Adipose tissue (tissue), 3 donors: Measurements from ENCODE around the gene OVCA2. TPM values are rescaled to one million over a fixed set of nuclear protein-coding genes. Genes with fewer than 3 reads are reported as not detected.
"Not testable (repeated sequence)": the region's sequence is repeated elsewhere in the genome, so short reads cannot be mapped to it uniquely, and the experiment has no call there.

Source experiments
- H3K27ac ChIP-seq: one replicate; pipeline ENCODE4 v1.5.1; 2013; ENCODE audit warnings: low read depth, low read length
- WGBS, 3 donors: extraction: QIAGEN DNeasy Blood & Tissue Kit; methylation state at CpG; one replicate each; pipeline ENCODE4 v1.1.7; 2013; 5-methylcytosine and 5-hydroxymethylcytosine counted together
- polyA plus RNA-seq, 3 donors: library from polyadenylated mRNA; stranded (reverse); fragments of 200-250 nt; gene quantifications; one replicate each; pipeline ENCODE4 v1.2.3, GENCODE V29; 2013
- donor health status: healthy with polysubstance abuse.
- donor health status: Bipolar disorder and iron deficiency.
- donor health status: healthy.

Gene OVCA2
- polyA plus RNA-seq, 3 donors: 30.9 to 40.7 (median 38.7) TPM

DNA sequence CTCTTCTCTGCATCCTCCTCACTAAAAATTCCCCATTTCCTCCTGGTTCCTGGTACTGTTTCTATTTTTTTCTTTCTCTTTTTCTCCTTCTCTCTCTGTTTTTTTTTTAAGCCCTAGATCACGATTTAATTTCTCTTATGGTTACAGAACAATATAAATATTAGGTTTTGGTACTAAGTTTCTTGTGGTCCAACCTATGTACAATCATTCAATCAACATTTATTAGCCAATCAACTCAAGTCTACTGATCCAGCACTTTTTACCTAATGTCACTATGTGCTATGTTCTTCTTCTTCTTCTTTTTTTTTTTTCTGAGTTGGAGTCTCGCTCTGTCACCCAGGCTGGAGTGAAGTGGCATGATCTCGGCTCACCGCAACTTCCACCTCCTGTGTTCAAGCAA, 29.3 kb upstream of the OVCA2 start:
- no peak overlapping the region for H3K27ac ChIP-seq
- WGBS, 3 donors: 89 to 90% (median 89%) methylated on average over 4 of the region's 4 CpGs

DNA sequence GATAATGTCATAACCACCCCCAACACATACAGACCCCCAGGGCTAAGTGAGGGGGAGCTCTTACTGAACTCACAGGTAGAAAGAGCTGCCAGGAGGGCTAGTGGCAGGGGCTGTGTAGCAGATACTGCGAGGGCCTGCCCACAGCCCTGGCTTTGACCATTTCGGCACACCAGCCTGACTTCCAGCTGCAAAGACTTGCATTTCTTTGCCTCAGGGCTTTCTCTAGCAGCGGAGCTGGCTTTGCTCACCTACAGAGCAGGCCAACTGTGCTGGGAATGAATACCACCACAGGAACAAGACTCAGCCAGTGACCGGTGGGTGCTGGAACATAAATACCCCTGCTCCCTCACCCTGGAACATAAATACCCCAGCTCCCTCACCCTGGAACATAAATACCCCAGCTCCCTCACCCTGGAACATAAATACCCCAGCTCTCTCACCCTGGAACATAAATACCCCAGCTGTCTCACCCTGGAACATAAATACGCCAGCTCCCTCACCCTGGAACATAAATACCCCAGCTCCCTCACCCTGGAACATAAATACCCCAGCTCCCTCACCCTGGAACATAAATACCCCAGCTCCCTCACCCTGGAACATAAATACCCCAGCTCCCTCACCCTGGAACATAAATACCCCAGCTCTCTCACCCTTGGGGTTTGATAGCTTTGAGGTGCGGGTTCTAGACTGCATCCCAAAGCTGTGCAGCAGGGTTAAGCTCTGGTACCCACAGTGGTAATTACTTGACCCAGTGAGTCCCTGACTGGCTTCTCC, 28.4 kb upstream of the OVCA2 start:
- 93 to 96% (median 95%) methylated on average over 5 to 6 of the region's 6 CpGs for WGBS, 3 donors
- not testable (repeated sequence) for H3K27ac ChIP-seq

DNA sequence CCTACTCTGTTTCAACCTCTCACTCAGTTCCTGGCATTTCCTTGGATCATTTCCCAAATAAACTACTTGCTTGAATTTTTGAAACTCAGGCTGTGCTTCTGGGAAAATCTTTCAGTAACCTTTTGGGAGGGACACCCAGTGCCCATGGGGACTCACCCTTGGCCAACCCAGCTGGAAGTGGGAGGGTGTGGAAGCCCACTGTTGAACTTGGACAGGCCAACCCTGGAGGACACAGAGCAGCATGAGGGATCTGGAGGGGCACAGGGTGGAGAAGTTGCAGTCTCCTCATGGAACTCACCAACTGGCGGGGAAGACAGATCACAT, 27.9 kb upstream of the OVCA2 start:
- no peak overlapping the region for H3K27ac ChIP-seq
- 89 to 93% (median 89%) methylated on average over 1 of the region's 1 CpG for WGBS, 3 donors

DNA sequence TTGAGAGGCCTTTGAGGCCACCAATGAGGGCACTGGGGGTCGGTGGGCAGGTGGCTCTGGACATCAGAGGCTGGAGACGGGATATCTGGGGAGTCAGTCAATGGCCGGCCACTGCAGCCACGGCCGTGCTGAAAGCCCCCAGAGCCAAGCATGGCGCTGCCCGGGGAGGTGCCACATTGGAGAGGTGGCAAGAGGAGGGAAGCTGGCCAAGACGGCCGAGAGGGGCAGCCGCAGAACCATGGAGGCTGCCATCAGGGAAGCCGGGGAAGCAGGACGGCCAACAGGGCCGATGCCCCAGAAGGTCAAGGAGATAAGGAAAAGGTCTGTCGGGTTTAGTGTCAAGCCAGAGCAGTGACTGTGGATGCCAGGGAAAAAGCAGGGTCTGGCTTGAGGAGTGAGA, 26.5 kb upstream of the OVCA2 start:
- no peak overlapping the region for H3K27ac ChIP-seq
- 82 to 92% (median 91%) methylated on average over 14 of the region's 14 CpGs for WGBS, 3 donors

DNA sequence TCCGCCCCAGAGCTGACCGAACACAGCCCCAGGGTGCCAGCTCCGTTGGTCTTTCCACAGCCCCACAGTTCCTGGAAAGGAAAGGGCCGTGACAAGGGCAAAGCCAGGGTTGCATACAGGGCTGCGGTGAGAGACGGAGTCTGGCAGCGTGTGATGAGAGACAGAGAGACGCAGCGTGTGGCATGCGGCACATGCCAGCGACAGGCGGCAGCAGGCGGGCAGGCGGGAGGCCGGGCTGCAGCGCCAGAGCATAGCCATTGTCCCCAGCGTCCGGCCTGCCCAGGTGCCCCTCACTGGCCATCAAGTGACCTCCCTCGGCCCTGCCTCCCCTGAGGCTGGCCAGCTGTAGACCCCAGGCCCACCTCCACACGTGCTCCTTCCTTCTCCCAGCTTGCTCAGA, 25.3 kb upstream of the OVCA2 start:
- 85 to 90% (median 88%) methylated on average over 15 to 20 of the region's 20 CpGs for WGBS, 3 donors
- no peak overlapping the region for H3K27ac ChIP-seq

DNA sequence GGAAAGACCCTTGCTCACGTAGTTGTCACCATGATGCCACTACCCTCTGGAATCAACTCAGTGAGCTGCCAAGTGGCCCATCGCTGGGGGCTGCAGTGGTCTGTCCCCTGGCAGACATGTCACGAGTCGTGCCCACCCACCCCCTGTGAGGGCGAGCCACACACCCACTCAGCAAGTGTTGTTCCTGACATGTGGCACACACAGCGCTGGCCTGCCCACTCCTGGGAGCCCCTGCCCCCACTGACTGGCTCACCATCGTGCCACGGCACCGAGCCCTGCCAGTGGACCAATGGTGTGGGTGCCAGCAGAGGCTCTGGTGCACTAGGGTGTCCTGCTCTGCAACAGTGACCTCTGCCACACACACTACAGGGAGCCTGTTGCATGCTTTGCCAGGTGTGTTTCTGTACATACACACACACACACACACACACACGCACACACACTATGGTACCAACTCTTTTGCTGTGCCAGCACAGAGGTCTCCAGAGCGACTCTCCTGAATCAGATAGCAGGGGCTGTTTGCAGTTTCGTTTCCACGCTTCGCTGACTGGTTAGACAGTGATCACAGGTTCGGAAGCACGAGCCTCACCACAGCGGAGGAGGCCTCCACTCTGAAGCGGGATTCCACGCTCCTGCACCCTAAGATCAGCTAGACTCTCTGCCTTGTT, 24.4 kb upstream of the OVCA2 start:
- WGBS, 3 donors: 85 to 91% (median 88%) methylated on average over 19 of the region's 19 CpGs
- no peak overlapping the region for H3K27ac ChIP-seq

DNA sequence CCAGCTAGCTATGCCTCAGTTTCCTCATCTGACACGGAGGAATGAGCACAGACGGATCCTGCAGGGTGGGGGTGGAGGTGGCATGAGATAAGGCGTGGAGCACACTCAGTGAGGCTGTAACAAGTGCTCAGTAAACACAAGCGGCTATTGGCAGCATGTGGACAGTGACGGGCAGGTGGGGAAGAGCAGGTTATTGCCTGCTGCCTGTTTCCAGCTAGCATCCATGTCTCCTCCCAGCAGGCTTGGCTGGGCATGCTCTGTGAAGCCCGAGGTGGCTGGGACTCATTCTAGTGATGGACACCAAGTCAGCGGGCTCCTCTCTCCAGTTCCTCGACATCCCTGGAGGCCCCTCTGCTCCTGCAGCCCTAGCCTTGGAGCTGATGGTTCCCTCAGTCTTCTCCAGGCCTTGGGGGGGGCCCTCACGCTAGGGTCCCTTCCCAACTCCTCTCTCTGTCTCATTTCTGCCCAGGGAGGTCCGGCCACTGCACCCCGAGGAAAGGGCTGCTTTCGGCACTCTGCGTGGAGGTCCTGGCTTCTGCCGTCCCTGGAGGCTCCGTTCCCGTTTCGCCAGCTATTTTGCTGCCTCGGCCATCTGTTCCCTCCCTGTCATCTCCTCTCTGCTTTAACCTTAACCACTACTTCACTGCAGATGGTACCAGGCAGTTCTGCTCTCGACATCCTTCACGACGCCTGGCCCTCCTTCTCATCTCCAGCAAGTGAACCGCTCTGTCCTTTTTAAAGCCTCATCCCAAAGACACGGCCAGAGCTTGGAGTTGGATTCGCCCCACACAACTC, 22.9 kb upstream of the OVCA2 start:
- WGBS, 3 donors: 73 to 83% (median 76%) methylated on average over 23 to 24 of the region's 24 CpGs
- no peak overlapping the region for H3K27ac ChIP-seq

DNA sequence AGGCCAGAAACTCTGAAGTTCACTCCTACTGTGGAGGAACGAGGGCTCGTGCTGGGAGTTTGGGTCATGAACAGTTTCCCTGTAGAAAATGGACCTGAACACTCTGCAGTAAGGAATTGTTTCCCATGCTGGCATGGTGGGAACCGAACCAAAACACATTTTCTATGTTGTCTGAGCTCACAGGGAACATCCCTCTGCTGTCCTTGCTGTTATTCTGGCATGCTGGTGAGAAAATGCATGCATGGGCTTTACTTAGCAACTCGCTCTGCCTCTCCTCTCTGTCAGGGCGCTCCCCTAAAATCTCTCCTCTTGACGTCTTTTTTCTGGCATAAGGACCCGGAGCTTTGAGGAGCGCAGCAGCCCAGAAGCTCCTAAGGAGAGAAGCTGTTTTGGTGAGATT, 22.1 kb upstream of the OVCA2 start:
- no peak overlapping the region for H3K27ac ChIP-seq
- 77 to 87% (median 80%) methylated on average over 8 of the region's 8 CpGs for WGBS, 3 donors

DNA sequence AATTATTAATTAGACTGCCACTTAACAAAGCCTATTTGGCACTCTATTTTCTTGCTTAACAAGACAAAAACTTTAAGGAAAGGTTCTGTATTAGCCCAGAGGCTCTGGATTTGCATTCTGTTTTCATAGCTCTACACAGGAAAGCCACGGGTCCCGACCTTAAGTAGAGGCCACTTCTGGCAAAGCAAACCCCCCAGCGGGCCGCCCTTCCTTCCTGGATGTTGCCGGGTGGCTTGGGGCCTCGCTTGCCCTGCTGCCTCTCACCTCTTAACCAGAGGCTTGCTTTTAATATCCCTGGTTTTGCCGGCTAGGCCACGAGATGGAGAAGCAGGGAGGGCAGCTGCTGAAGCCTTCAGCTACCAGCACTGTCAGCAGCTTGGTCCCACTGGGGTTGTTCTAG, 21.1 kb upstream of the OVCA2 start:
- WGBS, 3 donors: 29 to 71% (median 34%) methylated on average over 8 of the region's 8 CpGs
- no peak overlapping the region for H3K27ac ChIP-seq

DNA sequence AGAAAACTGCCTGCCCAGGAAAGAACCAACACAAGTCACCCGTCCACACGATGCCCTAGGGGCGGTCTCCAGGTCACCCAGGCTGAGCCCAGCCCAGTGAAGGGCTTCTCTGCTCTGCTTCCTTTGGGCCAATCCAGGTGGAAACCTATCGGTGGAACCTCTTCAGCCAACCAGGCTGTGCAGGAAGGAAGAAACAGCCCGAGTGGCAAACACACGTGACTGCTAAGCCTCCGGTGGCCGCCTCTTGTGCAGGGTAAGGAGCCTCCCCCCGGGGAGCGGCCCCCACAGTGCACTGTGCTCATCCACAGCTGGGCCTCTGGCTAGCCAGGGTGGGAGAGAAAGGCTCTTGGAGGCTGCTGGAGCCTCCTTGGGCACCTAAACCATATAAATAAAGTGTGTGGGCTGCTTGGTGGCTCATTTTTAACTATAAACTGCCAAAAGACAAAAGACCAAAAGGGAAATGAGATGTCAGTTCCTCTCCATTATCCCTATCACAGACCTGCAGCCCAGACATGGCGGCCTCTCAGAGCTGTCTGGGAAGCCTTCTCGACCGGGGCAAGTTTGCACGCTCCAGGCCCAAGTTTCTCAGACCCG, 19.1 kb upstream of the OVCA2 start:
- H3K27ac ChIP-seq: no peak overlapping the region
- 54 to 82% (median 56%) methylated on average over 15 of the region's 15 CpGs for WGBS, 3 donors

DNA sequence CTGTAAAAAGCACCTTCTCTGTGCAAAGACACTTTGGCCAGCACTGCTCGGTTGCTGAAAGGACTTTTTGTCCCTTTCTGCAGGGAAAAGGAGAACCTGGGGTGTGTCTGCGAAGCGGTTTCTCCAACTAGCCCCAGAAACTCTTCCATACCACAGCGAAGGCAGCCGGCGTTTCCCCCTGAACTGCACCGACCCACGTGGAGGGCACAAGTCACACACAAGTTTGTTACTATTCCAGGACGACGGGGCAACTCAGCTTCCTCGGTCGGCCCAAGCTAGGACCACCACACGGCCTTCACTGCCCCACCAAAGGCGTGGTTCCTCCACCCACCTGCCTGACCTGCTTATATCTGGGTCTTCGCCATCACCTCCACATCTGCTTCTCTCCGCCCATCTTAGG, 18.6 kb upstream of the OVCA2 start:
- 51 to 63% (median 56%) methylated on average over 16 of the region's 16 CpGs for WGBS, 3 donors
- no peak overlapping the region for H3K27ac ChIP-seq

DNA sequence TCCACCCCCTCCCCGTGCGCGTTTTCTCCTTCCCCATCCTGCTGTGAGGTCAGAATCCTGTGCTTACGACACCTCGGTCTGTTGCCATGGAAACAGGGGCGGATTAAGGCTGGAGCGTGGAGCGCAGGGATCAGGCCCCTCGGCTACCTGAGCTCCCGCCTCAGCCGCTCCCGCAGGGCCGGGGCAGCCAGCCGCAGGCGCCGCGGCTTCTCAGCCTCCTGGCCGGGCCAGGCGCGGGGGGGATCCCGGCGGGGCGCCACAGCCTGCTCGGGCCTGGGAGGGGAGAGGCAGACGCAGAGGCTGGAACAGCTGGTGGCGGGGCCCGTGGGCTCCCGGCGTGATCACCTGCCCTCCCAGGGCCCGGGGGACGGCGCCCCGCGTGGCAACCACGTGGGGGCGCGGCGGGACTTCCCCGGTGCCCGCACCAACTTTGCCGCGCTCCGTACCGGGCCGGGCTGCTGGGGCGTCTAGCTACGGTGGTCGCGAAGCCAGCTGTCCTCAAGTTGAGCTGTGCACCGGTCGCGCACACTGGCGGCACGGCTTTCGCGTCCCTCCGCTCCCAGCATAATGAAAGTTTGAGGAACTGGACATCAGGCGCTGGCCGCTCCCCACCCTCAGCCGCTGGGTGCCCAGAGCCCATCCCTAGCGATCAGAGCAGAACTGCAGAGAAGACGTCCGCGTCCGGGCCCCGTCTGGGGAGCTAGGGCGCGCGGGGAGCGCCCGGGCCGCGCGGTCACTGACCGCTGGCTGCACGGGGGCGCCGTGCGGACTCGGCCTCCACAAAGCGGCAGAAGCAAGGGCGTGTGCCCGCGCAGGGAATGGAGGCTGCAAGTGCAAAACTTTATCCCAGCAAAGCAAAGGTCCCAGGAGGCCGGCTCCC, 17.9 kb upstream of the OVCA2 start:
- H3K27ac ChIP-seq: no peak overlapping the region
- 1 to 2% (median 2%) methylated on average over 58 to 85 of the region's 85 CpGs for WGBS, 3 donors

DNA sequence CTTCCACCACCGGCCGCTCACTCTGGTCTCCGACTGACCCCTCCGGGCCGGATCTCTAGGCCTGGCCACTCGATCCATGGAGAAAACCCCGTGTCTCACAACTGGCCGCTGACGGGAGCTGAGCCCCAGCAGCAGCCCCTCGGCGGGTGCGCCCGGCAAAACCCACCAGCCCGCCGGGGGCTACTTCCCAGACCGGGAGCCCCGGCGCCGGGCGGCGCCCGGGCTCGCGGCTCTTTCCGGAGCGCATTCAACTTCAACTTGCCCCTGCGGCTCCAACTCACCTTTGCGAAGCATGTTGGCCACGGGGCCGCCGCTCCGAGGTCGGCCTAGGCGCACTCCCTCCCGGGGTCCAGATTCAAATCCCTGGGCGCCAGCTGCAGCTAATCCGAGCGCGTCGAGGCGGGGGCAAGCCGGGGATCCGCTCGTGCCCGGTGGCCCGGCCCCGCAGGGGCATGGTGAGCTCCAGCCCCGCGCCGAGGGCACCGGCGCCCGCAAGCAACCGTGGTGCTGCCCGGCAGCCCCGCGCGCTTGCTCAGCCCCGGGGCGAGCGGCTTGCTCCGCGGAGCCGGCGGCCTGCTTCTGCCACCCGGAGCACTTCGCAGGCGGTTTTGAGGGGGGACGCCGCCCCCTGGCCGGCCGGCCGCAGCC, 17.1 kb upstream of the OVCA2 start:
- no peak overlapping the region for H3K27ac ChIP-seq
- WGBS, 3 donors: 0 to 1% (median 1%) methylated on average over 63 to 73 of the region's 73 CpGs

DNA sequence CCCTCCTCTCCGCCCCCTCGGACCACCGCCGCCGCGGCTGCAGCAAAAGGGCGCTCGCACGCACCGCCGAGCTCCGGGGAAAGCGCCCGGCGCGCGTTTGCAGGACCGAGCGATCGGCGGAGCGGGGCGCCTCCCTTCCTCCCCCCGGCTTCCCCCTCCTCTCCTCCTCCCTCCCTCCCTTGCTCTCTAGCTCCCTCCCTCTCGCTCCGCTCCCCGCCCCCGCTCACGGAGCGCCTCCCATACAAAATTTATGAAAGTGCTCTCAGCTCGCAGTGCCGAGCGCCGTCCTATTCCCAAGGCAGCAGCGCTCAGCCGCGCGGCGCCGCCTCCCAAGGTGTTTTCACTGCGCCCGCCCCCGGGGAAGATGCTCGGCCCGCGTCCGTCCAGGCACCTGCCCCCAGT, 16.6 kb upstream of the OVCA2 start, which contains the start of gene RTN4RL1:
Gene RTN4RL1 (minus strand): TSS at position 115 of the 402 bp plus-strand sequence. CDS start 469 bp downstream, outside the sequence.
- no peak within 1 kb of the TSS for H3K27ac ChIP-seq
- WGBS, 3 donors: 0 to 1% (median 1%) methylated on average over 27 to 47 of the region's 47 CpGs

DNA sequence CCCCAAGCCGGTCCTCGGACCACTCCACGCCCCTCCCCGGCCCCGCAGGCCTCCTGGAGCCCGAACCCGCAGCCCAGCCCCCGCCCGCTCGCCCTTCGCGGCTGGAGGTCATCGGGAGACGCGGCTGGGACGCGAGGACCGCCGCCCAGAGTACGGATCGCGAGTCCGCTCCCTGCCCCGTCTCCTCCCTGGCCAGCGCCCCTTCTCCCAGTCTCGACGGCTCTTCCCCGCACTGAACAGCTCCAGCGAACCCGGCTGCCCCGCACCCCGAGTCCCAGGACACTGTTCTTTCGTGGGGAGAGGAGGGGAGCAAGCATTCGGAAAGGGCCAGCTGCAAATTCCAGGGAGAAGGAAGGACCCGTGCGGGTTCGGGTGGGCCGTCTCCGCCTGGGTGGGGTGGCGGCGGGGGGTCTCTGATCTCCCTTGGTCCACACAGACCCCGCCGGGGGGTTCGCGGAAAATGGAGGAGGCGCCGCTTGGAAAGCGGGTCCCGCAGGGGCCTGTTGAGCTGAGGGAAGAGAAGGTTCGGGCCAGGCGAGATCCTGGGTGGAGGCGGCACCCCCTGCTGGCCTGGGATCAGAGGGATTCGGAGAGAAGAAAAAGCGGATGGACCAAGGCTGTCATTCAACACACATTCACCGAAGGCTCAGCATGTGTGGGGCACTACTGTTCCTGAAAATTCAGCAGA, 16.1 kb upstream of the OVCA2 start:
- no peak overlapping the region for H3K27ac ChIP-seq
- 1% methylated on average over 42 to 55 of the region's 55 CpGs for WGBS, 3 donors

DNA sequence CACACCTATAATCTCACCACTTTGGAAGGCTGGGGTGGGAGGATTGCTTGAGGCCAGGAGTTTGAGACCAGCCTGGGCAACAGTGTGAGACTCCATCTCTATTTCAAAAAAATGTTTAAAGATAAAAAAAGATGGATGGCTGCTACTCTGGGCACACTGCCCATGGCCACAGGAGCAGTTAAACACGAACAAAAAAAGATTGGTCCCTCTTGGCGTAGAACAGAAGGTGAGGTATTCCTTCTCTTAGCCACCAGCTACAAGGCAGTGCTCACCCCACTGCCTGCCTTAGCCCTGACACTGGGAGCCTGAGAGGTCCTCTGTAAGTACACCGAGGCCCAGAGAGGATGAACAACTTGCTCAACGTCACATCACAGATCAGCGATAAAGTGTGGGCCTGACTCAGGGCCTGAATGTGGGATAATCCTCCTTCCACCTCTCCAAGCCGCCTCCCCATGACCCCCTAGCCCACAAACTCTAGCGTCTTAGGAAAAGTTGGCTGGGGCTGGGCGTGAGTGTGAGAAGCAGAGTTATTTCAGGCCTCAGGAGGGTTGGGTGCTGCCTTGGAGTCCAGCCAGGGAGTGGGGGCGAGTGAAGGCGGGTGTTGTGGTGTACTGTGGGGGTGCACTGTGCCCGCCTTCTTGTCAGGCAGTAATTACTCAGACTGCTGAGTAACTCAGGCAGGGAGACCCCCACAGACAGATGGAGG, 14.1 kb upstream of the OVCA2 start:
- WGBS, 3 donors: 56 to 68% (median 68%) methylated on average over 11 of the region's 11 CpGs
- H3K27ac ChIP-seq: no peak overlapping the region
